Measurements from ENCODE around the gene HOXC11.

- TF ChIP-seq, protein P1, sequence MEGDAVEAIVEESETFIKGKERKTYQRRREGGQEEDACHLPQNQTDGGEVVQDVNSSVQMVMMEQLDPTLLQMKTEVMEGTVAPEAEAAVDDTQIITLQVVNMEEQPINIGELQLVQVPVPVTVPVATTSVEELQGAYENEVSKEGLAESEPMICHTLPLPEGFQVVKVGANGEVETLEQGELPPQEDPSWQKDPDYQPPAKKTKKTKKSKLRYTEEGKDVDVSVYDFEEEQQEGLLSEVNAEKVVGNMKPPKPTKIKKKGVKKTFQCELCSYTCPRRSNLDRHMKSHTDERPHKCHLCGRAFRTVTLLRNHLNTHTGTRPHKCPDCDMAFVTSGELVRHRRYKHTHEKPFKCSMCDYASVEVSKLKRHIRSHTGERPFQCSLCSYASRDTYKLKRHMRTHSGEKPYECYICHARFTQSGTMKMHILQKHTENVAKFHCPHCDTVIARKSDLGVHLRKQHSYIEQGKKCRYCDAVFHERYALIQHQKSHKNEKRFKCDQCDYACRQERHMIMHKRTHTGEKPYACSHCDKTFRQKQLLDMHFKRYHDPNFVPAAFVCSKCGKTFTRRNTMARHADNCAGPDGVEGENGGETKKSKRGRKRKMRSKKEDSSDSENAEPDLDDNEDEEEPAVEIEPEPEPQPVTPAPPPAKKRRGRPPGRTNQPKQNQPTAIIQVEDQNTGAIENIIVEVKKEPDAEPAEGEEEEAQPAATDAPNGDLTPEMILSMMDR (IDR thresholded peaks at IDR 0.05; ENCODE audit: insufficient read depth, low read length) = no peak
- TF ChIP-seq POLR2AphosphoS5 (IDR thresholded peaks at IDR 0.05; ENCODE audit: low read depth) (no peak), SPI1 (IDR thresholded peaks at IDR 0.05; ENCODE audit: borderline replicate concordance, low read depth) (no peak), GABPA (IDR thresholded peaks at IDR 0.05; ENCODE audit: low read depth) (no peak)
- TF ChIP-seq, protein P2, sequence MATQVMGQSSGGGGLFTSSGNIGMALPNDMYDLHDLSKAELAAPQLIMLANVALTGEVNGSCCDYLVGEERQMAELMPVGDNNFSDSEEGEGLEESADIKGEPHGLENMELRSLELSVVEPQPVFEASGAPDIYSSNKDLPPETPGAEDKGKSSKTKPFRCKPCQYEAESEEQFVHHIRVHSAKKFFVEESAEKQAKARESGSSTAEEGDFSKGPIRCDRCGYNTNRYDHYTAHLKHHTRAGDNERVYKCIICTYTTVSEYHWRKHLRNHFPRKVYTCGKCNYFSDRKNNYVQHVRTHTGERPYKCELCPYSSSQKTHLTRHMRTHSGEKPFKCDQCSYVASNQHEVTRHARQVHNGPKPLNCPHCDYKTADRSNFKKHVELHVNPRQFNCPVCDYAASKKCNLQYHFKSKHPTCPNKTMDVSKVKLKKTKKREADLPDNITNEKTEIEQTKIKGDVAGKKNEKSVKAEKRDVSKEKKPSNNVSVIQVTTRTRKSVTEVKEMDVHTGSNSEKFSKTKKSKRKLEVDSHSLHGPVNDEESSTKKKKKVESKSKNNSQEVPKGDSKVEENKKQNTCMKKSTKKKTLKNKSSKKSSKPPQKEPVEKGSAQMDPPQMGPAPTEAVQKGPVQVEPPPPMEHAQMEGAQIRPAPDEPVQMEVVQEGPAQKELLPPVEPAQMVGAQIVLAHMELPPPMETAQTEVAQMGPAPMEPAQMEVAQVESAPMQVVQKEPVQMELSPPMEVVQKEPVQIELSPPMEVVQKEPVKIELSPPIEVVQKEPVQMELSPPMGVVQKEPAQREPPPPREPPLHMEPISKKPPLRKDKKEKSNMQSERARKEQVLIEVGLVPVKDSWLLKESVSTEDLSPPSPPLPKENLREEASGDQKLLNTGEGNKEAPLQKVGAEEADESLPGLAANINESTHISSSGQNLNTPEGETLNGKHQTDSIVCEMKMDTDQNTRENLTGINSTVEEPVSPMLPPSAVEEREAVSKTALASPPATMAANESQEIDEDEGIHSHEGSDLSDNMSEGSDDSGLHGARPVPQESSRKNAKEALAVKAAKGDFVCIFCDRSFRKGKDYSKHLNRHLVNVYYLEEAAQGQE (IDR thresholded peaks at IDR 0.05; ENCODE audit: insufficient replicate concordance, low read depth) = no peak
Measured at GRCh38 chr12:53975064-53975471, 2.1 kb downstream of the HOXC11 start.
